HCT116 (cell line): ENCODE measurements around the gene CIDEA.

Source experiments
- ATF3 ChIP-seq: IDR thresholded peaks from 2 replicates; pipeline ENCODE4 v1.6.1; 2012
- CTCF ChIP-seq, 3 experiments: fragments of 200-600 bp in 1 of 3; sonication (generic) in 1 of 3; IDR thresholded peaks in 2 of 3; conservative IDR thresholded peaks in 1 of 3; 2 replicates each; pipeline ENCODE4 v1.5.1; 2012 to 2017; ENCODE audit warnings: low read depth in 2 of 3, low read length in 2 of 3, antibody characterized with exemption in 1 of 3, borderline replicate concordance in 1 of 3, control low read depth in 1 of 3, mild to moderate bottlenecking in 1 of 3, mixed read lengths in 1 of 3, mixed run types in 1 of 3, moderate library complexity in 1 of 3; ENCODE audit not compliant: insufficient read depth in 1 of 3
- EZH2 ChIP-seq: fragments of 200-600 bp; sonication (generic); IDR thresholded peaks from 2 replicates; pipeline ENCODE4 v1.6.1; 2017; ENCODE audit warnings: antibody characterized with exemption, mixed run types
- EZH2phosphoT487 ChIP-seq: fragments of 200-600 bp; IDR thresholded peaks from 2 replicates; pipeline ENCODE4 v1.6.1; 2018; ENCODE audit warnings: antibody characterized with exemption, borderline replicate concordance
- JUND ChIP-seq: IDR thresholded peaks from 2 replicates; pipeline ENCODE4 v1.6.1; 2012
- MAX ChIP-seq: IDR thresholded peaks from 2 replicates; pipeline ENCODE4 v1.6.1; 2012
- POLR2A ChIP-seq: IDR thresholded peaks from 2 replicates; pipeline ENCODE4 v1.7.0; 2011; ENCODE audit warnings: borderline replicate concordance; ENCODE audit not compliant: insufficient read depth, insufficient read length; ENCODE audit errors: extremely low read depth
- POLR2AphosphoS5 ChIP-seq: IDR thresholded peaks from 2 replicates; pipeline ENCODE4 v1.6.1; 2011; ENCODE audit warnings: mild to moderate bottlenecking, low read depth, low read length, moderate library complexity
- RAD21 ChIP-seq: IDR thresholded peaks from 2 replicates; pipeline ENCODE4 v1.6.1; 2012; ENCODE audit warnings: low read depth, mild to moderate bottlenecking
- REST ChIP-seq: IDR thresholded peaks from 2 replicates; pipeline ENCODE4 v1.6.1; 2012; ENCODE audit warnings: low read depth
- SP1 ChIP-seq: IDR thresholded peaks from 2 replicates; pipeline ENCODE4 v1.6.1; 2012; ENCODE audit warnings: low read depth
- SRF ChIP-seq: IDR thresholded peaks from 2 replicates; pipeline ENCODE4 v1.6.1; 2012; ENCODE audit warnings: low read depth

GRCh38 chr18:12274793-12275192 lies 20.6 kb downstream of the CIDEA start:
- TF ChIP-seq EZH2 (no peak), RAD21 (no peak), POLR2AphosphoS5 (no peak), CTCF (IDR thresholded peaks at IDR 0.05 in 2 of 3, conservative IDR thresholded peaks at IDR 0.05 in 1 of 3; ENCODE audit: borderline replicate concordance in 1 of 3, insufficient read depth in 1 of 3, low read depth in 2 of 3, low read length in 2 of 3) (no peak), MAX (no peak), POLR2A (no peak), ATF3 (no peak), EZH2phosphoT487 (no peak), REST (no peak), JUND (no peak), SP1 (no peak), SRF (no peak)
